H9 (cell line): ENCODE data around the gene PHOX2B. TPM values are rescaled to one million over a fixed set of nuclear protein-coding genes. Genes with fewer than 3 reads are reported as not detected.

Experiments used
- DNase-seq: peaks from one replicate; pipeline ENCODE4 v3.0.0-alpha.2; 2017
- H2AFZ ChIP-seq: one replicate; pipeline ENCODE4 v1.6.1; 2013; ENCODE audit warnings: mild to moderate bottlenecking, low read length, control low read depth, moderate library complexity
- H2AK5ac ChIP-seq: 2 replicates; pipeline ENCODE4 v1.6.1; 2013; ENCODE audit warnings: low read length, control low read depth, mixed read lengths; ENCODE audit not compliant: insufficient read length
- H2BK120ac ChIP-seq: one replicate; pipeline ENCODE4 v1.6.1; 2013; ENCODE audit warnings: low read depth, mild to moderate bottlenecking, low read length, control low read depth, inconsistent platforms; ENCODE audit not compliant: poor library complexity, severe bottlenecking
- H2BK12ac ChIP-seq: 2 replicates; pipeline ENCODE4 v1.6.1; 2013; ENCODE audit warnings: low read length, control low read depth, mixed read lengths, low read depth; ENCODE audit not compliant: insufficient read length
- H2BK15ac ChIP-seq: 2 replicates; pipeline ENCODE4 v1.6.1; 2013; ENCODE audit warnings: low read depth, low read length, control low read depth
- H2BK20ac ChIP-seq: one replicate; pipeline ENCODE4 v1.6.1; 2013; ENCODE audit warnings: low read depth, mild to moderate bottlenecking, low read length, control low read depth, inconsistent platforms; ENCODE audit not compliant: poor library complexity, severe bottlenecking
- H2BK5ac ChIP-seq: 2 replicates; pipeline ENCODE4 v1.6.1; 2013; ENCODE audit warnings: low read length, control low read depth, mixed read lengths; ENCODE audit not compliant: insufficient read length
- H3K14ac ChIP-seq: 2 replicates; pipeline ENCODE4 v1.6.1; 2013; ENCODE audit warnings: low read length, control low read depth; ENCODE audit not compliant: insufficient read depth
- H3K18ac ChIP-seq: 2 replicates; pipeline ENCODE4 v1.6.1; 2013; ENCODE audit warnings: low read depth, mild to moderate bottlenecking, mixed read lengths, low read length, control low read depth; ENCODE audit not compliant: insufficient read length
- H3K23ac ChIP-seq: 2 replicates; pipeline ENCODE4 v1.6.1; 2013; ENCODE audit warnings: low read length, control low read depth, mixed read lengths, low read depth; ENCODE audit not compliant: insufficient read length
- H3K23me2 ChIP-seq: 2 replicates; pipeline ENCODE4 v1.6.1; 2013; ENCODE audit warnings: low read depth, mild to moderate bottlenecking, mixed read lengths, low read length, control low read depth; ENCODE audit not compliant: insufficient read length, poor library complexity, severe bottlenecking
- H3K27ac ChIP-seq: 2 replicates; pipeline ENCODE4 v1.5.1; 2013; ENCODE audit warnings: low read length, control low read depth, mixed read lengths, low read depth; ENCODE audit not compliant: insufficient read length
- H3K27me3 ChIP-seq: 2 replicates; pipeline ENCODE4 v1.6.1; 2013; ENCODE audit warnings: low read length, control low read depth, inconsistent platforms; ENCODE audit not compliant: insufficient read depth
- H3K4ac ChIP-seq: 2 replicates; pipeline ENCODE4 v1.6.1; 2013; ENCODE audit warnings: low read depth, mild to moderate bottlenecking, control low read depth, inconsistent platforms, low read length, moderate library complexity
- H3K4me1 ChIP-seq: 2 replicates; pipeline ENCODE4 v1.6.1; 2013; ENCODE audit warnings: low read length, control low read depth, inconsistent platforms; ENCODE audit not compliant: insufficient read depth
- H3K4me2 ChIP-seq: 2 replicates; pipeline ENCODE4 v1.6.1; 2013; ENCODE audit warnings: low read length, control low read depth, mixed read lengths; ENCODE audit not compliant: insufficient read length, insufficient read depth
- H3K56ac ChIP-seq: 2 replicates; pipeline ENCODE4 v1.6.1; 2013; ENCODE audit warnings: low read depth, mild to moderate bottlenecking, mixed read lengths, low read length, control low read depth; ENCODE audit not compliant: insufficient read length
- H3K79me1 ChIP-seq: 2 replicates; pipeline ENCODE4 v1.6.1; 2013; ENCODE audit warnings: low read depth, mild to moderate bottlenecking, moderate library complexity, low read length, control low read depth, inconsistent platforms; ENCODE audit not compliant: insufficient read depth, poor library complexity, severe bottlenecking
- H3K79me2 ChIP-seq: 2 replicates; pipeline ENCODE4 v1.6.1; 2013; ENCODE audit warnings: low read length, control low read depth, inconsistent platforms; ENCODE audit not compliant: insufficient read depth
- H3K9ac ChIP-seq: 2 replicates; pipeline ENCODE4 v1.6.1; 2013; ENCODE audit warnings: low read length, control low read depth, mixed read lengths; ENCODE audit not compliant: insufficient read length; ENCODE audit errors: extremely low read depth
- H3K9me3 ChIP-seq: one replicate; pipeline ENCODE4 v1.6.1; 2013; ENCODE audit warnings: low read depth, low read length, inconsistent platforms; ENCODE audit not compliant: control insufficient read depth
- H3T11ph ChIP-seq: one replicate; pipeline ENCODE4 v1.6.1; 2013; ENCODE audit warnings: mild to moderate bottlenecking, low read length, control low read depth, inconsistent platforms
- H4K20me1 ChIP-seq: one replicate; pipeline ENCODE4 v1.6.1; 2013; ENCODE audit not compliant: control insufficient read depth, insufficient read length, insufficient read depth
- H4K5ac ChIP-seq: 2 replicates; pipeline ENCODE4 v1.6.1; 2013; ENCODE audit warnings: low read depth, mild to moderate bottlenecking, mixed read lengths, low read length, control low read depth; ENCODE audit not compliant: insufficient read length
- H4K8ac ChIP-seq: replicated peaks from 2 replicates; pipeline ENCODE4 v1.6.1; 2013; ENCODE audit warnings: low read length, control low read depth, mixed read lengths, low read depth; ENCODE audit not compliant: insufficient read length
- H4K91ac ChIP-seq: 2 replicates; pipeline ENCODE4 v1.6.1; 2013; ENCODE audit warnings: low read depth, mild to moderate bottlenecking, moderate library complexity, mixed read lengths, low read length, control low read depth; ENCODE audit not compliant: insufficient read length
- H3K27ac Mint-ChIP-seq, 3 experiments: 2 replicates in 2 of 3; 3 replicates in 1 of 3; pipeline ENCODE4 v1.8.0; 2020 to 2021; ENCODE audit warnings: mixed read lengths in 3 of 3, mild to moderate bottlenecking in 1 of 3, moderate library complexity in 1 of 3
- H3K27me3 Mint-ChIP-seq: 2 replicates; pipeline ENCODE4 v1.8.0; 2021; ENCODE audit warnings: low read depth, mild to moderate bottlenecking, moderate library complexity, mixed read lengths
- H3K36me3 Mint-ChIP-seq, 3 experiments: 2 replicates in 2 of 3; 3 replicates in 1 of 3; pipeline ENCODE4 v1.8.0; 2020 to 2021; ENCODE audit warnings: low read depth in 3 of 3, mixed read lengths in 3 of 3; ENCODE audit not compliant: insufficient read depth in 1 of 3
- H3K4me1 Mint-ChIP-seq, 2 experiments: 2 replicates each; pipeline ENCODE4 v1.8.0; 2020; ENCODE audit warnings: mixed read lengths in 2 of 2
- H3K4me3 Mint-ChIP-seq, 2 experiments: 2 replicates in 1 of 2; 3 replicates in 1 of 2; pipeline ENCODE4 v1.8.0; 2020 to 2021; ENCODE audit warnings: mild to moderate bottlenecking in 2 of 2, mixed read lengths in 2 of 2, moderate library complexity in 1 of 2
- H3K9me3 Mint-ChIP-seq, 2 experiments: 2 replicates in 1 of 2; 3 replicates in 1 of 2; pipeline ENCODE4 v1.8.0; 2020; ENCODE audit warnings: mild to moderate bottlenecking in 2 of 2, mixed read lengths in 2 of 2, moderate library complexity in 1 of 2
- WGBS: extraction: QIAGEN DNeasy Blood & Tissue Kit; methylation state at CpG from one replicate; pipeline ENCODE4 v1.1.7; 2013; ENCODE audit warnings: missing lambda C conversion rate, low lambda C conversion rate, mixed read lengths; ENCODE audit not compliant: insufficient read length; ENCODE audit errors: extremely low coverage; 5-methylcytosine and 5-hydroxymethylcytosine counted together
- total RNA-seq: library from RNA; stranded (reverse); gene quantifications from 2 replicates; pipeline ENCODE4 v1.2.1, GENCODE V29; 2021
- TF ChIP-seq, protein P1 (sequence below): fragments of 200-600 bp; sonication (generic); conservative IDR thresholded peaks from 3 replicates; pipeline ENCODE4 v1.8.0; 2021; ENCODE audit warnings: antibody characterized with exemption, mild to moderate bottlenecking

PHOX2B gene
- total RNA-seq, 1 experiment from 2014 or later: not detected

DNA sequence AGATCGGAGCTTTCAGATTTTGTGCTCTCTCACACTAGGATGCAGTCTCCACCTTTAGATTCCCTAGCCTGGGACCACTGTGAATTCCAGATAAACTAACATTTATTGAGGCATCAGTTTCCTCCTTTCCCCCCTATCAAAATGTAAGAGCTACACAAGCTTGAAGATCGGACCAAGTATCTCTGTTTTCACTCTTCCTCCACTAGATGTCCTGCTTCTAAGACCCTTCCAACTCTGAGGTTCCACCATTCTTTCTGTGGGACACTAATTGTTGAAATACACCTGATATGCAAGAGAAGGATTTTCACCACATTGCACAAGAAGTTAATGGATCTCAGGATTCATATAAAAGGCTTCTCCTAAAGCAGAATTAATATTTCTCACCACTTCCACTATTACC is 43.0 kb upstream of the PHOX2B start:
- Mint-ChIP-seq H3K4me1 (peaks cover 10 to 25% of the 10 kb centered on the region in 2 experiments), H3K27me3 (peaks cover 29% of the 10 kb centered on the region), H3K36me3 (no peaks in the 10 kb centered on the region), H3K9me3 (no peaks in the 10 kb centered on the region), H3K4me3 (no peak overlapping the region), H3K27ac (no peak overlapping the region)
- no peak overlapping the region for H2AK5ac ChIP-seq
- H3K27me3 ChIP-seq: no peaks in the 10 kb centered on the region
- H2BK20ac ChIP-seq: no peak overlapping the region
- no peak overlapping the region for H3K23ac ChIP-seq
- no peak overlapping the region for H3K9ac ChIP-seq
- no peak overlapping the region for H4K91ac ChIP-seq
- DNase-seq: no peak
- H3K4ac ChIP-seq: no peak overlapping the region
- H4K5ac ChIP-seq: no peak overlapping the region
- TF ChIP-seq, protein P1, sequence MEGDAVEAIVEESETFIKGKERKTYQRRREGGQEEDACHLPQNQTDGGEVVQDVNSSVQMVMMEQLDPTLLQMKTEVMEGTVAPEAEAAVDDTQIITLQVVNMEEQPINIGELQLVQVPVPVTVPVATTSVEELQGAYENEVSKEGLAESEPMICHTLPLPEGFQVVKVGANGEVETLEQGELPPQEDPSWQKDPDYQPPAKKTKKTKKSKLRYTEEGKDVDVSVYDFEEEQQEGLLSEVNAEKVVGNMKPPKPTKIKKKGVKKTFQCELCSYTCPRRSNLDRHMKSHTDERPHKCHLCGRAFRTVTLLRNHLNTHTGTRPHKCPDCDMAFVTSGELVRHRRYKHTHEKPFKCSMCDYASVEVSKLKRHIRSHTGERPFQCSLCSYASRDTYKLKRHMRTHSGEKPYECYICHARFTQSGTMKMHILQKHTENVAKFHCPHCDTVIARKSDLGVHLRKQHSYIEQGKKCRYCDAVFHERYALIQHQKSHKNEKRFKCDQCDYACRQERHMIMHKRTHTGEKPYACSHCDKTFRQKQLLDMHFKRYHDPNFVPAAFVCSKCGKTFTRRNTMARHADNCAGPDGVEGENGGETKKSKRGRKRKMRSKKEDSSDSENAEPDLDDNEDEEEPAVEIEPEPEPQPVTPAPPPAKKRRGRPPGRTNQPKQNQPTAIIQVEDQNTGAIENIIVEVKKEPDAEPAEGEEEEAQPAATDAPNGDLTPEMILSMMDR: peak; percentile 37; the same call in 2 of the 3 replicates
- no peaks in the 10 kb centered on the region for H3K23me2 ChIP-seq
- no peaks in the 10 kb centered on the region for H3K9me3 ChIP-seq
- H2BK120ac ChIP-seq: no peak overlapping the region
- H3K79me2 ChIP-seq: no peaks in the 10 kb centered on the region
- H3K18ac ChIP-seq: no peak overlapping the region
- H3K4me2 ChIP-seq: no peak overlapping the region
- H4K20me1 ChIP-seq: no peaks in the 10 kb centered on the region
- WGBS: no CpG with 5 or more reads among the region's 2 CpGs
- no peak overlapping the region for H2AFZ ChIP-seq
- no peak overlapping the region for H3K56ac ChIP-seq
- H3T11ph ChIP-seq: no peak overlapping the region
- no peaks in the 10 kb centered on the region for H3K79me1 ChIP-seq
- H3K14ac ChIP-seq: no peak overlapping the region
- H4K8ac ChIP-seq: no peak overlapping the region
- H2BK15ac ChIP-seq: no peak overlapping the region
- H2BK5ac ChIP-seq: no peak overlapping the region
- no peak overlapping the region for H3K27ac ChIP-seq
- peaks cover 2% of the 10 kb centered on the region; the same call in 1 of the 2 replicates for H3K4me1 ChIP-seq
- no peak overlapping the region for H2BK12ac ChIP-seq
